MM.1S (cell line): ENCODE results near the gene MRRF.
A peak's percentile ranks its signal among the peaks of the same experiment; 100 is the strongest.
"Not testable (repeated sequence)": the region's sequence is repeated elsewhere in the genome, so short reads cannot be mapped to it uniquely, and the experiment has no call there.

Experiments used
- DNase-seq: peaks from one replicate; pipeline ENCODE4 v3.0.0-alpha.2; 2015
- H2AFZ ChIP-seq: fragments of 300-600 bp; sonication (generic); 2 replicates; pipeline ENCODE4 v1.6.0; 2016; ENCODE audit warnings: antibody characterized with exemption, low read length
- H3F3A ChIP-seq: fragments of 300-600 bp; sonication (generic); 2 replicates; pipeline ENCODE4 v1.6.1; 2016; ENCODE audit warnings: mild to moderate bottlenecking, antibody characterized with exemption, low read length, moderate library complexity, mixed read lengths; ENCODE audit not compliant: insufficient read depth
- H3K27ac ChIP-seq: fragments of 300-600 bp; sonication (generic); 2 replicates; pipeline ENCODE4 v1.5.1; 2016; ENCODE audit warnings: mild to moderate bottlenecking, low read length
- H3K27me3 ChIP-seq: fragments of 300-600 bp; sonication (generic); replicated peaks from 2 replicates; pipeline ENCODE4 v1.6.0; 2016; ENCODE audit warnings: low read length; ENCODE audit not compliant: insufficient read depth
- H3K36me3 ChIP-seq: fragments of 300-600 bp; sonication (generic); replicated peaks from 2 replicates; pipeline ENCODE4 v1.6.1; 2016; ENCODE audit warnings: mild to moderate bottlenecking, low read length, mixed read lengths; ENCODE audit not compliant: insufficient read depth
- H3K4me1 ChIP-seq: fragments of 300-600 bp; sonication (generic); 2 replicates; pipeline ENCODE4 v1.6.1; 2016; ENCODE audit warnings: low read length, mixed read lengths
- H3K4me2 ChIP-seq: fragments of 300-600 bp; sonication (generic); 2 replicates; pipeline ENCODE4 v1.6.0; 2016; ENCODE audit warnings: low read depth, low read length
- H3K4me3 ChIP-seq: fragments of 300-600 bp; sonication (generic); 2 replicates; pipeline ENCODE4 v1.5.1; 2016; ENCODE audit warnings: low read length, mixed read lengths
- H3K79me2 ChIP-seq: fragments of 300-600 bp; sonication (generic); 2 replicates; pipeline ENCODE4 v1.6.1; 2016; ENCODE audit warnings: mixed run types, low read length, mixed read lengths
- H3K9ac ChIP-seq: fragments of 300-600 bp; sonication (generic); 2 replicates; pipeline ENCODE4 v1.6.1; 2016; ENCODE audit warnings: low read length, mixed read lengths
- H3K9me2 ChIP-seq: fragments of 300-600 bp; sonication (generic); replicated peaks from 2 replicates; pipeline ENCODE4 v1.6.1; 2016; ENCODE audit warnings: mild to moderate bottlenecking, low read length, mixed read lengths; ENCODE audit not compliant: insufficient read depth
- H3K9me3 ChIP-seq: fragments of 300-600 bp; sonication (generic); replicated peaks from 2 replicates; pipeline ENCODE4 v1.6.1; 2016; ENCODE audit warnings: mild to moderate bottlenecking, low read length, mixed read lengths; ENCODE audit not compliant: insufficient read depth
- H4K20me1 ChIP-seq: fragments of 300-600 bp; sonication (generic); 2 replicates; pipeline ENCODE4 v1.6.1; 2016; ENCODE audit warnings: mild to moderate bottlenecking, low read length, moderate library complexity, mixed read lengths; ENCODE audit not compliant: insufficient read depth
- CTCF ChIP-seq: fragments of 300-600 bp; sonication (generic); IDR thresholded peaks from 2 replicates; pipeline ENCODE4 v1.5.1; 2016; ENCODE audit warnings: antibody characterized with exemption, low read length, mixed read lengths
- EZH2 ChIP-seq: fragments of 300-600 bp; sonication (generic); optimal IDR thresholded peaks from 2 replicates; pipeline ENCODE3; 2017; ENCODE audit warnings: low read depth, mild to moderate bottlenecking, antibody characterized with exemption, low read length, mixed read lengths
- EZH2phosphoT487 ChIP-seq: fragments of 300-600 bp; sonication (generic); IDR thresholded peaks from 2 replicates; pipeline ENCODE4 v1.6.1; 2018; ENCODE audit warnings: antibody characterized with exemption, low read length

The MRRF gene

GRCh38 chr9:122322553-122322952 is 57.9 kb downstream of the MRRF start:
- Histone ChIP-seq H3K9me2 (no peaks in the 10 kb centered on the region), H3K4me2 (no peak overlapping the region), H3F3A (peaks cover 6% of the 10 kb centered on the region; the same call in 1 of the 2 replicates), H2AFZ (no peak overlapping the region), H3K36me3 (no peaks in the 10 kb centered on the region; the same call in 1 of the 2 replicates), H3K4me3 (no peak overlapping the region), H3K27me3 (no peaks in the 10 kb centered on the region), H3K9ac (no peak overlapping the region), H4K20me1 (no peaks in the 10 kb centered on the region; the same call in 1 of the 2 replicates), H3K79me2 (no peaks in the 10 kb centered on the region), H3K4me1 (peaks cover 9% of the 10 kb centered on the region), H3K9me3 (no peaks in the 10 kb centered on the region), H3K27ac (no peak overlapping the region)
- no peak for DNase-seq
- TF ChIP-seq CTCF (no peak), EZH2 (no peak), EZH2phosphoT487 (no peak)

GRCh38 chr9:122324665-122325064 is 60.0 kb downstream of the MRRF start:
- not testable (repeated sequence) for H3K9ac ChIP-seq, H3K4me3 ChIP-seq, H3K36me3 ChIP-seq, H3F3A ChIP-seq, DNase-seq, H3K27ac ChIP-seq, H3K79me2 ChIP-seq, H3K4me2 ChIP-seq, H4K20me1 ChIP-seq, H3K9me3 ChIP-seq, H3K9me2 ChIP-seq, H3K4me1 ChIP-seq, H3K27me3 ChIP-seq, H2AFZ ChIP-seq

- Histone ChIP-seq H3K4me3 (no peak overlapping the region), H3K36me3 (no peaks in the 10 kb centered on the region; the same call in 1 of the 2 replicates), H3K9ac (no peak overlapping the region), H3K9me3 (no peaks in the 10 kb centered on the region), H3K4me1 (peaks cover 10% of the 10 kb centered on the region), H3K27ac (no peak overlapping the region), H3K27me3 (no peaks in the 10 kb centered on the region), H3K4me2 (no peak overlapping the region), H3F3A (peaks cover 6% of the 10 kb centered on the region; the same call in 1 of the 2 replicates), H3K9me2 (no peaks in the 10 kb centered on the region), H2AFZ (no peak overlapping the region), H3K79me2 (no peaks in the 10 kb centered on the region), H4K20me1 (no peaks in the 10 kb centered on the region; the same call in 1 of the 2 replicates)
- TF ChIP-seq EZH2 (no peak), CTCF (no peak), EZH2phosphoT487 (no peak)
- no peak for DNase-seq
These were observed 60.4 kb downstream of the MRRF start for GRCh38 chr9:122325124-122325523.

GRCh38 chr9:122327175-122327574 is 62.5 kb downstream of the MRRF start:
- TF ChIP-seq EZH2phosphoT487 (no peak), EZH2 (no peak), CTCF (no peak)
- Histone ChIP-seq H3K4me2 (no peak overlapping the region), H3K27ac (no peak overlapping the region), H3K9me2 (no peaks in the 10 kb centered on the region), H3K79me2 (no peaks in the 10 kb centered on the region), H3K36me3 (no peaks in the 10 kb centered on the region), H2AFZ (no peak overlapping the region), H3K27me3 (no peaks in the 10 kb centered on the region), H3K4me3 (no peak overlapping the region), H3K9ac (no peak overlapping the region), H3K4me1 (peaks cover 10% of the 10 kb centered on the region), H3K9me3 (no peaks in the 10 kb centered on the region), H4K20me1 (no peaks in the 10 kb centered on the region), H3F3A (peaks cover 6% of the 10 kb centered on the region; the same call in 1 of the 2 replicates)
- peak; percentile 56 for DNase-seq
